Vagina (tissue), 2 donors: ENCODE results near the gene GRAP.
"Not testable (repeated sequence)": the region's sequence is repeated elsewhere in the genome, so short reads cannot be mapped to it uniquely, and the experiment has no call there.

Source experiments
- CTCF ChIP-seq, 3 experiments: fragments of 450-650 bp in 2 of 3; fragments of 200-600 bp in 1 of 3; sonication (generic) in 1 of 3; IDR thresholded peaks; one replicate each; pipeline ENCODE4 v1.5.1; 2017 to 2019; ENCODE audit warnings: antibody characterized with exemption in 3 of 3, mild to moderate bottlenecking in 2 of 3, moderate library complexity in 2 of 3
- POLR2A ChIP-seq, 2 donors: fragments of 450-650 bp; IDR thresholded peaks; one replicate each; pipeline ENCODE4 v1.6.1; 2017; ENCODE audit warnings: antibody characterized with exemption in 2 of 2, mild to moderate bottlenecking in 2 of 2, moderate library complexity in 2 of 2

GRCh38 chr17:19041871-19042270, 4.9 kb downstream of the GRAP start:
- TF ChIP-seq CTCF, POLR2A (IDR thresholded peaks at IDR 0.05): not testable (repeated sequence)
